AG09309 (cell line): ENCODE data around the gene BANF1.

Experiments
- DNase-seq: peaks from one replicate; pipeline ENCODE4 v3.0.0-alpha.2; 2010; ENCODE audit warnings: low read depth
- H3K4me3 ChIP-seq: 2 replicates; pipeline ENCODE4 v1.5.1; 2011; ENCODE audit warnings: mild to moderate bottlenecking, low read depth, low read length, moderate library complexity; ENCODE audit not compliant: control insufficient read depth
- CTCF ChIP-seq: IDR thresholded peaks from 2 replicates; pipeline ENCODE4 v1.5.1; 2011; ENCODE audit warnings: mild to moderate bottlenecking, low read depth, low read length, inconsistent platforms; ENCODE audit not compliant: insufficient read depth, control insufficient read depth; ENCODE audit errors: missing control alignments

BANF1 gene, protein sequence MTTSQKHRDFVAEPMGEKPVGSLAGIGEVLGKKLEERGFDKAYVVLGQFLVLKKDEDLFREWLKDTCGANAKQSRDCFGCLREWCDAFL

GRCh38 chr11:66001942-66002647 lies at the start of gene BANF1, which contains the start of gene EIF1AD:
Gene BANF1, plus strand, starts transcription at chr11:66002503. Its CDS starts 748 bp downstream, at chr11:66003251.
Gene EIF1AD, minus strand, starts transcription at chr11:66002157. Its CDS starts 1,768 bp downstream, at chr11:66000389.
- H3K4me3 ChIP-seq: peak within 1 kb of the TSS; percentile 91
- TF ChIP-seq CTCF: no peak
- DNase-seq: peak; percentile 90

GRCh38 chr11:65953471-65953870 lies 48.8 kb upstream of the BANF1 start:
- no peak for TF ChIP-seq CTCF
- no peak overlapping the region for H3K4me3 ChIP-seq
- no peak for DNase-seq

DNA sequence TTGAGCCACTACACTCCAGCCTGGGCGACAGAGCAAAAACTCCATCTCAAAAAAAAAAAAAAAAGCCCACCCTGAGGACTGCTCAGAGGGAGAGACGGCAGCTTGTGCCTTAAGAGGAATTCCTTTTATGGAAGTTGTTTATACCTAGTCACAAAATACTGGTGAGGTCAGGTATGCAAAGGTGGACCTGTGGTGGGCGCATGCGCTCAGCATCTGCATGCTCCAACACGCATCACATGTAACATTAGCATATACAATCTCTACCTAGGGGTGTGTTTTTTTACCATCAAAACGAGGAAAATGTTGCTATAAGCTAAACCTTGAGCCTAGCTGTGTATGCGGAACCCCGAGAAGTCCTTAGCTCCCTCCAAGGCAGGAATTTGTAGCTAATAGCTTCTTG lies 47.5 kb upstream of the BANF1 start:
- no peak for TF ChIP-seq CTCF
- no peak for DNase-seq
- no peak overlapping the region for H3K4me3 ChIP-seq

DNA sequence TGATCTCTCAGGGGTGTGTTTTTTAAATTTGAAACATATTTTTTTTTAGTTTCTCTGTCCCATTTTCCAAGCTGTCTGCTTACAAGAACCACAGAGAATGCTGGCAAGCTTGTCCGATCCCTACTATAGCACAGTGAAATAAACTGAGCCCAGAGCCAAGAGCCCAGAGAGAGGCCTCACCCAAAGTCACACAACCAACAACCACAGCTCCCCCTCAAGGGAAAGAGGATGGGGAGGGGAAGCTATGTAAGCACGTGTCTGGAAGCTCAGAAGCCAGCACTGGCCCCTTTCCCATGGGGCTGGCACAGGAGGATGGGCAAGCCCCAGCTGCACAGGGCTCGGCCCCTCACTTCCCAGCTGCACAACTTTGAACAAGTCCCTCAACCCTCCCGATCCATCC lies 44.0 kb upstream of the BANF1 start:
- DNase-seq: no peak
- TF ChIP-seq CTCF: no peak
- H3K4me3 ChIP-seq: no peak overlapping the region

GRCh38 chr11:65958774-65959420 lies 43.4 kb upstream of the BANF1 start:
- no peak for TF ChIP-seq CTCF
- no peak overlapping the region for H3K4me3 ChIP-seq
- no peak for DNase-seq

DNA sequence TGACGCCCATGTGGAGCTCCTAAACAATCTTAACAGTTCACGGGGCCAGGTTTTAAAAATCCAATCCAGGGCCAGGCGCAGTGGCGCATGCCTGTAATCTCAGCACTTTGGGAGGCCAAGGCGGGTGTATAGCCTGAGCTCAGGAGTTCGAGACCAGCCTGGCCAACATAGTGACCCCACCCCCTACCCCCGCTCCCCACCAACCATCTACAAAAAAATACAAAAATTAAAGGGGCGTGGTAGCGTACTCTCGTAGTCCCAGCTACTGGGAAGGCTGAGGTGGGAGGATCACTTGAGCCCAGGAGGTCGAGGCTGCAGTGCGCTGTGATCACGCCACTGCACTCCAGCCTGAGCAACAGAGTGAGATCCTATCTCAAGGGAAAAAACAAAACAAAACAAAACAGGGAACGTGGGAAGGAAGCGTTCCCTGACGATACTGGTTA lies 41.5 kb upstream of the BANF1 start:
- no peak for DNase-seq
- no peak for TF ChIP-seq CTCF
- H3K4me3 ChIP-seq: peak overlapping the region; percentile 72
